Keratinocyte (primary cell): Measurements from ENCODE around the gene PPP1R12C. TPM values are rescaled to one million over a fixed set of nuclear protein-coding genes. Genes with fewer than 3 reads are reported as not detected.

Source experiments
- DNase-seq: peaks from one replicate; pipeline ENCODE4 v3.0.0-alpha.2; 2011; ENCODE audit warnings: low read depth, missing footprints, low spot score
- FAIRE-seq: peaks from 2 replicates; lab custom pipeline; 2011; peaks lifted over from hg19 to GRCh38; lab: Jason Lieb, UNC
- H2AFZ ChIP-seq: 2 replicates; pipeline ENCODE4 v1.6.0; 2012; ENCODE audit warnings: low read length, control low read depth, inconsistent platforms; ENCODE audit not compliant: control insufficient read depth
- H3K27ac ChIP-seq: 2 replicates; pipeline ENCODE4 v1.5.1; 2011; ENCODE audit warnings: low read length; ENCODE audit not compliant: control insufficient read depth, insufficient read depth
- H3K27me3 ChIP-seq: 3 replicates; pipeline ENCODE4 v1.6.0; 2011; ENCODE audit warnings: low read length; ENCODE audit not compliant: control insufficient read depth, insufficient read depth; ENCODE audit errors: extremely low read depth
- H3K36me3 ChIP-seq, 2 experiments: 2 replicates in 1 of 2; 3 replicates in 1 of 2; pipeline ENCODE4 v1.5.1; 2011; ENCODE audit warnings: low read length in 2 of 2, mild to moderate bottlenecking in 1 of 2; ENCODE audit not compliant: control insufficient read depth in 2 of 2, insufficient read depth in 2 of 2; ENCODE audit errors: extremely low read depth in 1 of 2
- H3K4me1 ChIP-seq: 3 replicates; pipeline ENCODE4 v1.5.1; 2011; ENCODE audit warnings: low read length; ENCODE audit not compliant: control insufficient read depth, insufficient read depth; ENCODE audit errors: extremely low read depth
- H3K4me2 ChIP-seq: 3 replicates; pipeline ENCODE4 v1.6.0; 2011; ENCODE audit warnings: low read depth, low read length; ENCODE audit not compliant: control insufficient read depth, insufficient read depth; ENCODE audit errors: extremely low read depth
- H3K4me3 ChIP-seq, 3 experiments: fragments of 200-600 bp in 1 of 3; sonication (generic) in 1 of 3; 2 replicates in 2 of 3; 3 replicates in 1 of 3; pipeline ENCODE4 v1.5.1; 2011 to 2016; ENCODE audit warnings: low read length in 3 of 3, mild to moderate bottlenecking in 3 of 3, control low read depth in 2 of 3, inconsistent platforms in 1 of 3, low read depth in 1 of 3, mixed read lengths in 1 of 3, mixed run types in 1 of 3, moderate library complexity in 1 of 3; ENCODE audit not compliant: control insufficient read depth in 2 of 3, insufficient read depth in 2 of 3; ENCODE audit errors: extremely low read depth in 1 of 3
- H3K79me2 ChIP-seq: 2 replicates; pipeline ENCODE4 v1.6.0; 2012; ENCODE audit warnings: low read length; ENCODE audit not compliant: control insufficient read depth, insufficient read depth
- H3K9ac ChIP-seq: 3 replicates; pipeline ENCODE4 v1.6.0; 2011; ENCODE audit warnings: low read length; ENCODE audit not compliant: control insufficient read depth, insufficient read depth; ENCODE audit errors: extremely low read depth
- H3K9me1 ChIP-seq: 3 replicates; pipeline ENCODE4 v1.6.0; 2011; ENCODE audit warnings: low read length; ENCODE audit not compliant: control insufficient read depth, insufficient read depth; ENCODE audit errors: extremely low read depth
- H3K9me3 ChIP-seq: 2 replicates; pipeline ENCODE4 v1.5.1; 2012; ENCODE audit warnings: low read depth, low read length; ENCODE audit not compliant: control insufficient read depth
- H4K20me1 ChIP-seq: 3 replicates; pipeline ENCODE4 v1.6.0; 2011; ENCODE audit warnings: low read length; ENCODE audit not compliant: control insufficient read depth, insufficient read depth; ENCODE audit errors: extremely low read depth
- EZH2 ChIP-seq: IDR thresholded peaks from one replicate; pipeline ENCODE4 v1.6.1; 2012; ENCODE audit warnings: inconsistent platforms, mild to moderate bottlenecking, low read length, moderate library complexity
- dilution Hi-C: fragments of 300-500 bp; cut with MboI; formaldehyde crosslinking; loops from one replicate; pipeline ENCODE4 v1.7.0; 2020; ENCODE audit warnings: low sequenced_read_pairs; ENCODE audit not compliant: extremely low pct_ligation_motif_present
- polyA plus RNA-seq, 5 experiments: library from polyadenylated mRNA; depleted of rRNA in 3 of 5; stranded (reverse) in 3 of 5; stranded (forward) in 1 of 5; unstranded in 1 of 5; fragments of >200 nt; gene quantifications; 1 replicate in 1 of 5; 2 replicates in 3 of 5; 3 replicates in 1 of 5; pipeline versions ENCODE4 v1.2.1 to v1.2.3, GENCODE V29; 2011 to 2012; ENCODE audit warnings: missing spikeins in 2 of 5, low read depth in 1 of 5, low replicate concordance in 1 of 5
- TF ChIP-seq, protein P1 (sequence below), 3 experiments: IDR thresholded peaks in 1 of 3; conservative IDR thresholded peaks in 1 of 3; optimal IDR thresholded peaks in 1 of 3; 2 replicates in 2 of 3; 3 replicates in 1 of 3; pipeline versions ENCODE3 to v1.5.1; 2011; ENCODE audit warnings: low read length in 3 of 3, mild to moderate bottlenecking in 3 of 3, moderate library complexity in 2 of 3, control low read depth in 1 of 3, inconsistent platforms in 1 of 3; ENCODE audit not compliant: insufficient read depth in 2 of 3; ENCODE audit errors: extremely low read depth in 1 of 3

The PPP1R12C gene
- polyA plus RNA-seq, 1 donor (not counting 4 experiments of a cell fraction or from before 2014, with no cell fraction given): 24.7 TPM

DNA sequence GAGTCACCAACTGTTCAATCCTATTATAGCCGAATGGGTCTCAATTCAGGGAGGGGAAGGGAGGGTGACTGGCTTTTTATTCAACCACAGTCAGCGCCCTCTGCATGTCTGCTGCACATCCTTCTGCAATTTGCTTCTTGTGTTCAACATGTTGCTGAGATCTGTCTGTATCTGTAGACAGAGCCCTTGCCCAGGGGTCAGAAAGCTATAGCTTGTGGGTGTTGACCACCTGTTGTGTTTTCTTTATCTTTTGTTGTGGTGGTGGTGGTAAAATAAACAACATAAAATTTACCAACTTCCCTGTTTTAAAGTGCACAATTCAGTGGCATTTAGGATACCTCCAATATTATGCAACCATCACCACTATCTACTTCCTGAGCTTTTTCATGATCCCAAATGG is 12.2 kb downstream of the PPP1R12C start:
- no peaks in the 10 kb centered on the region for H3K4me1 ChIP-seq
- dilution Hi-C loops: no loop called here
- H3K9ac ChIP-seq: no peak overlapping the region
- H3K36me3 ChIP-seq: peaks cover 15 to 21% of the 10 kb centered on the region in 2 experiments
- peaks cover 16% of the 10 kb centered on the region for H3K79me2 ChIP-seq
- FAIRE-seq (no peak), DNase-seq (no peak)
- H3K9me1 ChIP-seq: no peaks in the 10 kb centered on the region
- H3K9me3 ChIP-seq: no peaks in the 10 kb centered on the region
- no peaks in the 10 kb centered on the region for H4K20me1 ChIP-seq
- no peak overlapping the region for H3K4me2 ChIP-seq
- TF ChIP-seq, protein P1, sequence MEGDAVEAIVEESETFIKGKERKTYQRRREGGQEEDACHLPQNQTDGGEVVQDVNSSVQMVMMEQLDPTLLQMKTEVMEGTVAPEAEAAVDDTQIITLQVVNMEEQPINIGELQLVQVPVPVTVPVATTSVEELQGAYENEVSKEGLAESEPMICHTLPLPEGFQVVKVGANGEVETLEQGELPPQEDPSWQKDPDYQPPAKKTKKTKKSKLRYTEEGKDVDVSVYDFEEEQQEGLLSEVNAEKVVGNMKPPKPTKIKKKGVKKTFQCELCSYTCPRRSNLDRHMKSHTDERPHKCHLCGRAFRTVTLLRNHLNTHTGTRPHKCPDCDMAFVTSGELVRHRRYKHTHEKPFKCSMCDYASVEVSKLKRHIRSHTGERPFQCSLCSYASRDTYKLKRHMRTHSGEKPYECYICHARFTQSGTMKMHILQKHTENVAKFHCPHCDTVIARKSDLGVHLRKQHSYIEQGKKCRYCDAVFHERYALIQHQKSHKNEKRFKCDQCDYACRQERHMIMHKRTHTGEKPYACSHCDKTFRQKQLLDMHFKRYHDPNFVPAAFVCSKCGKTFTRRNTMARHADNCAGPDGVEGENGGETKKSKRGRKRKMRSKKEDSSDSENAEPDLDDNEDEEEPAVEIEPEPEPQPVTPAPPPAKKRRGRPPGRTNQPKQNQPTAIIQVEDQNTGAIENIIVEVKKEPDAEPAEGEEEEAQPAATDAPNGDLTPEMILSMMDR (optimal IDR thresholded peaks at IDR 0.05 in 1 of 3, IDR thresholded peaks at IDR 0.05 in 1 of 3, conservative IDR thresholded peaks at IDR 0.05 in 1 of 3; ENCODE audit: extremely low read depth in 1 of 3, insufficient read depth in 2 of 3, low read length in 3 of 3): no peak
- TF ChIP-seq EZH2: no peak
- no peak overlapping the region for H3K4me3 ChIP-seq
- no peak overlapping the region for H2AFZ ChIP-seq
- H3K27me3 ChIP-seq: no peaks in the 10 kb centered on the region
- H3K27ac ChIP-seq: no peak overlapping the region

DNA sequence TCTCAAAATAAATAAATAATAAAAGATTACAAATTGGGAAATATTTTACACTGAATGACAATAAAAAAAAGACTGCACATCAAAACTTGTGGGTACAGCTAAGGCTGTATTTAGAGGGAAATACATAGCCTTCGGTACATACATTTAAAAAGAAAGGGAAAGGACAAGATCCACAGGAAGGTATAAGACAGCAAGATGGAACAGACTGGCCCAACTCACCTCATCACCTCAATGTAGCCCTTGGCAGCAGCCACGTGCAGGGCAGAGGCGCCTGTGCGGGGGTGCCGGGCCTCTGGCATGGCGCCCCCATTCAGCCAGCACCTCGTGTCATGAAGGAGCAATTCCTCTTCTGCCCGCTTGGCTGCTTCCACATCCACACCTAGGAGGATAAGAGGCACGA is 14.2 kb downstream of the PPP1R12C start:
- Histone ChIP-seq H3K9me1 (no peaks in the 10 kb centered on the region), H3K4me1 (no peaks in the 10 kb centered on the region), H3K9ac (no peak overlapping the region), H3K36me3 (peaks cover 3 to 27% of the 10 kb centered on the region in 2 experiments), H3K4me2 (no peak overlapping the region), H4K20me1 (peaks cover 7% of the 10 kb centered on the region), H3K79me2 (peaks cover 8% of the 10 kb centered on the region), H3K4me3 (no peak overlapping the region), H3K27ac (no peak overlapping the region), H3K27me3 (no peaks in the 10 kb centered on the region), H2AFZ (no peak overlapping the region), H3K9me3 (no peaks in the 10 kb centered on the region)
- DNase-seq (no peak), FAIRE-seq (no peak)
- TF ChIP-seq EZH2: no peak
- TF ChIP-seq, protein P1 (optimal IDR thresholded peaks at IDR 0.05 in 1 of 3, IDR thresholded peaks at IDR 0.05 in 1 of 3, conservative IDR thresholded peaks at IDR 0.05 in 1 of 3; ENCODE audit: extremely low read depth in 1 of 3, insufficient read depth in 2 of 3, low read length in 3 of 3): no peak
- dilution Hi-C loops: no loop called here
